Nephron (organoid): ENCODE results near the gene ASTN1.

ENCODE experiments used
- H3K27ac Mint-ChIP-seq, 3 experiments: 2 replicates each; pipeline ENCODE4 v1.8.0; 2020; ENCODE audit warnings: mixed read lengths in 3 of 3, mild to moderate bottlenecking in 2 of 3, moderate library complexity in 1 of 3
- H3K27me3 Mint-ChIP-seq: 2 replicates; pipeline ENCODE4 v1.8.0; 2021; ENCODE audit warnings: low read depth, mild to moderate bottlenecking, moderate library complexity, mixed read lengths
- H3K36me3 Mint-ChIP-seq: 2 replicates; pipeline ENCODE4 v1.8.0; 2020; ENCODE audit warnings: low read depth, mixed read lengths
- H3K4me1 Mint-ChIP-seq: 2 replicates; pipeline ENCODE4 v1.8.0; 2020; ENCODE audit warnings: mixed read lengths
- H3K4me3 Mint-ChIP-seq, 3 experiments: 2 replicates each; pipeline ENCODE4 v1.8.0; 2020; ENCODE audit warnings: mild to moderate bottlenecking in 3 of 3, mixed read lengths in 3 of 3, moderate library complexity in 2 of 3
- H3K9me3 Mint-ChIP-seq: 2 replicates; pipeline ENCODE4 v1.8.0; 2020; ENCODE audit warnings: mixed read lengths
- TF ChIP-seq, protein P1 (sequence below), 3 experiments: fragments of 200-600 bp; sonication (generic); IDR thresholded peaks; one replicate each; pipeline ENCODE4 v1.5.0; 2021; ENCODE audit warnings: antibody characterized with exemption in 3 of 3; ENCODE audit not compliant: unreplicated experiment in 3 of 3

The ASTN1 gene

DNA sequence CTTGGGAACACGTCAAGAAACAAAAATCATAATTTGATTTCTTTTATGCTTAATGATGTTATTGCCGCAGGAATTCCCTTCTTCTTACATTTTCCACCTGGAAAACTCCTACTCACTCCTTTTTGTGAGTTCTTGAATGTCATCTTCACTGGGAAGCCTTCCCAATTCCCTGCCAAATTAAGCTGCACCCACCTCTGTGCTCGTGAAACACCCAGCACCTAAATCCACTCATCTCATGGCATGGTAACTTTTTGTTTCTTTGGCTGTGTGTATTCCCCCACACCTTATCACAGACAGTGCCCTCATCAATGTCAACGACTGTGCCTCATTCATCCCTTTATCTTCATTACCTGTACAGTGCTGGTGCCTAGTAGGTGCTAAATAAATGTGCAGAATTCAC lies 45.6 kb downstream of the ASTN1 start:
- Mint-ChIP-seq H3K4me3 (no peak overlapping the region), H3K9me3 (no peaks in the 10 kb centered on the region), H3K36me3 (no peaks in the 10 kb centered on the region), H3K4me1 (peaks cover 8% of the 10 kb centered on the region), H3K27me3 (peaks cover 3% of the 10 kb centered on the region), H3K27ac (no peak overlapping the region)
- TF ChIP-seq, protein P1, sequence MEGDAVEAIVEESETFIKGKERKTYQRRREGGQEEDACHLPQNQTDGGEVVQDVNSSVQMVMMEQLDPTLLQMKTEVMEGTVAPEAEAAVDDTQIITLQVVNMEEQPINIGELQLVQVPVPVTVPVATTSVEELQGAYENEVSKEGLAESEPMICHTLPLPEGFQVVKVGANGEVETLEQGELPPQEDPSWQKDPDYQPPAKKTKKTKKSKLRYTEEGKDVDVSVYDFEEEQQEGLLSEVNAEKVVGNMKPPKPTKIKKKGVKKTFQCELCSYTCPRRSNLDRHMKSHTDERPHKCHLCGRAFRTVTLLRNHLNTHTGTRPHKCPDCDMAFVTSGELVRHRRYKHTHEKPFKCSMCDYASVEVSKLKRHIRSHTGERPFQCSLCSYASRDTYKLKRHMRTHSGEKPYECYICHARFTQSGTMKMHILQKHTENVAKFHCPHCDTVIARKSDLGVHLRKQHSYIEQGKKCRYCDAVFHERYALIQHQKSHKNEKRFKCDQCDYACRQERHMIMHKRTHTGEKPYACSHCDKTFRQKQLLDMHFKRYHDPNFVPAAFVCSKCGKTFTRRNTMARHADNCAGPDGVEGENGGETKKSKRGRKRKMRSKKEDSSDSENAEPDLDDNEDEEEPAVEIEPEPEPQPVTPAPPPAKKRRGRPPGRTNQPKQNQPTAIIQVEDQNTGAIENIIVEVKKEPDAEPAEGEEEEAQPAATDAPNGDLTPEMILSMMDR (IDR thresholded peaks at IDR 0.05; ENCODE audit: unreplicated experiment in 3 of 3) = no peak

DNA sequence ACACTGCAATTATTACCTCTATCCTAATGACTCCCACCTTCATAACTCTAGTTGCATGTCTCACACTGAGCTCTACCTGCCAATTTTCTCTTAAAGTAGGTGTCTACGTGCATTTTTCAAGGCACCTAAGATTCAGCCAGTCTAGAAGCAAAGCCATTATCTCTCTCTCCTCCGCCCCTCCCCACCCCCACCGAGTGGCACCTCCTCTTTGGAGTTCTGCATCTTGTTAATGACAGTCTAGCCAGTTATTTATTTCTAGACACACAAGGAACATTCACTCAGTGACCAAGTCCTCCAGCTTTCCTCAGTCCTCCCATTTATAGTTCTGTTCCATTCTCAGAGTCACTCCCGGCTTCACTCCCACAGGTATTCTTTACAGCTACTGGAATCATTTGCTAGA lies 47.6 kb downstream of the ASTN1 start:
- peaks cover 5% of the 10 kb centered on the region for H3K4me1 Mint-ChIP-seq
- H3K27me3 Mint-ChIP-seq = peaks cover under 1% of the 10 kb centered on the region
- H3K9me3 Mint-ChIP-seq = no peaks in the 10 kb centered on the region
- H3K4me3 Mint-ChIP-seq = no peak overlapping the region
- no peak overlapping the region for H3K27ac Mint-ChIP-seq
- no peaks in the 10 kb centered on the region for H3K36me3 Mint-ChIP-seq
- TF ChIP-seq, protein P1 (IDR thresholded peaks at IDR 0.05; ENCODE audit: unreplicated experiment in 3 of 3) = no peak

DNA sequence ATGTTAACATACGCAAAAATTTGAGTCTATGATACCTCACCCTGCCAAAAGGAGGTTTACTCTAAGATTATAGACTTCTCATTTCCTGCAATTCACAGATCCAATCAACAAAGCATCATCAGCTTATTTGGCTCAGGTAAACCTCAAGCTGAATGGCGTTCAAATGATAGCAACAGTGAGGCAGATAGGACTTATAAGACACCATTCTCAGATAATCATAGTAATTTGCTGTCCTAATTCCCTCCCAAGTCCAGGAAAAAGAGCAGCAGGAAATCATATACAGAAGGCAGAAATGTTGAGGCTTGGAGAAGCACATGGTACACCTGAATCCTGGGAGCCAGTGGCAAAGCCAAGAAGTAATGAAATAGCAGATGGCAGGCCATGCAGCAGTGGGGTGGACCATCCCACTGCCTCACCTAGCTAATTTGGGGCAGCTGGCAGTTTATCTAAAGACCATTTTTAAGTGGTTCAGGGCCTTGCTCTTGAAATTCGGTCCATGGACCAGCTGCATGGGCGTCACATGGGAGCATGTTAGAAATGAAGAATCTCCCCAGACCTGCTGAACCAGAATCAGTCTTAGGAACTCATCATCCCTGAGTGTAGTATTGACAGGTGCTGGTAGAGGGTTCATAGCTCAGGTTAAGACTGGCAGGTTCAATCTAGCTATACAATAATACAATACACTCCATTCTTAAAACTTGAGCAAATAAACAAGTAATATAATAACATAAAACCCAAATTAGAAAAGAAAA lies 57.7 kb downstream of the ASTN1 start:
- no peak overlapping the region for H3K27ac Mint-ChIP-seq
- TF ChIP-seq, protein P1 (IDR thresholded peaks at IDR 0.05; ENCODE audit: unreplicated experiment in 3 of 3) = no peak
- H3K9me3 Mint-ChIP-seq = no peaks in the 10 kb centered on the region
- H3K36me3 Mint-ChIP-seq = no peaks in the 10 kb centered on the region
- H3K4me1 Mint-ChIP-seq = no peaks in the 10 kb centered on the region
- H3K4me3 Mint-ChIP-seq = no peak overlapping the region
- H3K27me3 Mint-ChIP-seq = no peaks in the 10 kb centered on the region

DNA sequence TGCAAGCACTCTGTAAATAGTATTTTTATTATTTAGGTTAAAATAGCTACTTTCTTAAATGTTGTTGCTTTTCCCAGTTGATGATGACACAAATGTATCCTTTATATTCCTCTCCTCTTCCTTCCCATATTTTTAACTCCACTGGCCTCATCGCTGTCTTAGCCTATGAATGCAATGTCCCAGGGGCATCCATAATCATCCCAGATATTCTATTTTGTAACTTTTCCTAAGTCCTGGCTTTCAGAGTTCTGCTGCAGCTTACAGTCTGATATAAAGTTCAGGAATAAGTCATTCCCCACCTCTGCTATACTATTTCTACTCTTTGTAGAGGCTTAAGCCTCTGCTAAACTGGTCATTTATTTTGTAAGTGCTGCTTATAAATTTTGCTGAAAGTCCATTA lies 58.3 kb downstream of the ASTN1 start:
- Mint-ChIP-seq H3K4me1 (no peaks in the 10 kb centered on the region), H3K4me3 (no peak overlapping the region), H3K36me3 (no peaks in the 10 kb centered on the region), H3K27ac (no peak overlapping the region), H3K9me3 (no peaks in the 10 kb centered on the region), H3K27me3 (no peaks in the 10 kb centered on the region)
- TF ChIP-seq, protein P1 (IDR thresholded peaks at IDR 0.05; ENCODE audit: unreplicated experiment in 3 of 3) = no peak

DNA sequence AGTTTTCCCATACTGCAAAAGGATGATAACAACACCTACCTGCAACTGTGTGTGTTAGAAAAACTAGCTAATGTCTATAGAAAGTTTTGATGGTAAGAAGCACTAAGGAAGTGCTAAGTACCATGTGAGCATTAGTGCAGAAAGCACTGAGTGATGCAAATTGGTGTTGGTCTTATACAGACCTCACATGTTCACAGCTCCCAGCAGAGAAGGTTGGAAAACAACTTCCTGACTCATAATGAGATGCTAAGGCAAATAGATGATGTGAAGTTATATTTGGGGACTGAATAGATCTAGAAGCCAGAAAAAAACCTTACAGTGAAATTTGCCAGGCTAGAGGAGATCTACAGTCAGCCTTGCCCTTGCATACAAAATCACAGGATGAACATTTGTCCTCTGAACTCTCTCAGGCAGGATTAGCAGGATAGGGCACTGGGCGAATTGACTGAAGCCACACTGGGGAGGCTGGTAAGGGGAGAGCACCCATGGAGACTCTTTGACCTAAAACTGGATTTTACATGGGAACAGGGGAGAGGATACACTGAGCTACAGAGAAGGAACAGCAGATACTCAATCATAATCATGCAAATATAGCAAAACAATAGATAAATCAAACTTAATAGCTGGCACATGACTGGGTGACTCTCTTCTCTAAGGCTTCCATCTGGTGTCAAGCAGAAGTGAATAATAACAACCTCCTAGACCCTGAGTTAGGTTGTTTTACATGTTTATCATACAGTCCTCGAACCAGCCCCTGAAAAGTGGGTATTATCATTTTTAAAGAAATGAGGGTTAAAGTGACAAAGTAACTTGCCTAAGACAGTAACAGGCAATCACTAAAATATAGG lies 61.3 kb downstream of the ASTN1 start:
- no peaks in the 10 kb centered on the region for H3K9me3 Mint-ChIP-seq
- TF ChIP-seq, protein P1 (IDR thresholded peaks at IDR 0.05; ENCODE audit: unreplicated experiment in 3 of 3) = no peak
- no peaks in the 10 kb centered on the region for H3K27me3 Mint-ChIP-seq

More for the DNA sequence above, 61.3 kb downstream of the ASTN1 start:
- H3K36me3 Mint-ChIP-seq = no peaks in the 10 kb centered on the region
- H3K4me3 Mint-ChIP-seq = no peak overlapping the region
- no peaks in the 10 kb centered on the region for H3K4me1 Mint-ChIP-seq
- H3K27ac Mint-ChIP-seq = no peak overlapping the region
